ENCODE measurements around the gene SLC31A1.

The SLC31A1 gene

DNA sequence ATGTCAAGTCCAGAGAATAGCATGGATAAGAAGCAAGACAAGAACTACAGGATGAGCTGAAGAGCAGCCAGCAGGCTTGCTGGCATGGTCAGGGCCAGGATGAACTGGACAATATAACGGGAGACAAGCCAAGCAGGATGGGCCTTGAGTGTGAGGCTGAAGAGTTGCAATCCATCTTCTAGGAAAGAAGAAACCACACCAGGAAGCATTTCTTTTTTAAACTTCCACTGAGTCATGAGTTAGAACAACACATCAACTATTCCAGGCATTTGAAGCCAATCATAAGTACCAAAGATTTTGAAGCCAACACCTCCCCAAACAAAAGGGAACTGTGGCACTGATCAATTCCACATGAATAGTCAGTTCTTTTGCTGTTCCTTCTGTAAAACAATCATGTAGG is 43.3 kb upstream of the SLC31A1 start:
- no peak for TF ChIP-seq TAF1 (IDR thresholded peaks at IDR 0.05; ENCODE audit: borderline replicate concordance, insufficient read depth, low read length)
- no peak for TF ChIP-seq POLR2AphosphoS5 (IDR thresholded peaks at IDR 0.05; ENCODE audit: low read depth, low read length)
- no peak for TF ChIP-seq SIN3A (IDR thresholded peaks at IDR 0.05; ENCODE audit: borderline replicate concordance, insufficient read depth, low read length)
- TF ChIP-seq FOXP2 (optimal IDR thresholded peaks at IDR 0.05; ENCODE audit: borderline replicate concordance, extremely low read depth, extremely low read length, insufficient read depth): no peak
- TF ChIP-seq, protein P1, sequence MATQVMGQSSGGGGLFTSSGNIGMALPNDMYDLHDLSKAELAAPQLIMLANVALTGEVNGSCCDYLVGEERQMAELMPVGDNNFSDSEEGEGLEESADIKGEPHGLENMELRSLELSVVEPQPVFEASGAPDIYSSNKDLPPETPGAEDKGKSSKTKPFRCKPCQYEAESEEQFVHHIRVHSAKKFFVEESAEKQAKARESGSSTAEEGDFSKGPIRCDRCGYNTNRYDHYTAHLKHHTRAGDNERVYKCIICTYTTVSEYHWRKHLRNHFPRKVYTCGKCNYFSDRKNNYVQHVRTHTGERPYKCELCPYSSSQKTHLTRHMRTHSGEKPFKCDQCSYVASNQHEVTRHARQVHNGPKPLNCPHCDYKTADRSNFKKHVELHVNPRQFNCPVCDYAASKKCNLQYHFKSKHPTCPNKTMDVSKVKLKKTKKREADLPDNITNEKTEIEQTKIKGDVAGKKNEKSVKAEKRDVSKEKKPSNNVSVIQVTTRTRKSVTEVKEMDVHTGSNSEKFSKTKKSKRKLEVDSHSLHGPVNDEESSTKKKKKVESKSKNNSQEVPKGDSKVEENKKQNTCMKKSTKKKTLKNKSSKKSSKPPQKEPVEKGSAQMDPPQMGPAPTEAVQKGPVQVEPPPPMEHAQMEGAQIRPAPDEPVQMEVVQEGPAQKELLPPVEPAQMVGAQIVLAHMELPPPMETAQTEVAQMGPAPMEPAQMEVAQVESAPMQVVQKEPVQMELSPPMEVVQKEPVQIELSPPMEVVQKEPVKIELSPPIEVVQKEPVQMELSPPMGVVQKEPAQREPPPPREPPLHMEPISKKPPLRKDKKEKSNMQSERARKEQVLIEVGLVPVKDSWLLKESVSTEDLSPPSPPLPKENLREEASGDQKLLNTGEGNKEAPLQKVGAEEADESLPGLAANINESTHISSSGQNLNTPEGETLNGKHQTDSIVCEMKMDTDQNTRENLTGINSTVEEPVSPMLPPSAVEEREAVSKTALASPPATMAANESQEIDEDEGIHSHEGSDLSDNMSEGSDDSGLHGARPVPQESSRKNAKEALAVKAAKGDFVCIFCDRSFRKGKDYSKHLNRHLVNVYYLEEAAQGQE (IDR thresholded peaks at IDR 0.05; ENCODE audit: insufficient read depth in 1 of 2, low read depth in 2 of 2, low read length in 2 of 2): no peak

DNA sequence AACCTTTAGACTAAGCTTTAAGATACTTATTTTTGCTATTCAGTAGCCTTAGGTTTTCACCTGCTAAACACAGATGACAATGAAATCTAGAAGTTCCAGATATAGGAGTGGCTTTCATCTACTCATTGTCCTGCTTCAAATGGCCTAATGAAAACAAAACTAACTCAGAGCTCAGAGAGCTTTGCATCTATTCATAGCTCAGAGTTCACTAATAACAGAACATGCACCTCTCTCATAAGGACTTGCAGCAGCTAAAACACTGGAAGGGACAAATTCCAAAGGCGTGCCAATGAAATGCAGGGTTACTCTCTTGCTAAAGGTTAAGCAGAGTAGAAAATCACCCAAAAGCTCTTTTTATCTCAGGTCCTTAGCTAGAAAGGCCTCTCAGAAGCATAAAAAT is 41.5 kb upstream of the SLC31A1 start:
- TF ChIP-seq POLR2AphosphoS5 (IDR thresholded peaks at IDR 0.05; ENCODE audit: low read depth, low read length): no peak
- TF ChIP-seq FOXP2 (optimal IDR thresholded peaks at IDR 0.05; ENCODE audit: borderline replicate concordance, extremely low read depth, extremely low read length, insufficient read depth): no peak
- TF ChIP-seq SIN3A (IDR thresholded peaks at IDR 0.05; ENCODE audit: borderline replicate concordance, insufficient read depth, low read length): no peak
- no peak for TF ChIP-seq TAF1 (IDR thresholded peaks at IDR 0.05; ENCODE audit: borderline replicate concordance, insufficient read depth, low read length)
- TF ChIP-seq, protein P1 (IDR thresholded peaks at IDR 0.05; ENCODE audit: insufficient read depth in 1 of 2, low read depth in 2 of 2, low read length in 2 of 2): no peak

- TF ChIP-seq TAF1 (IDR thresholded peaks at IDR 0.05; ENCODE audit: borderline replicate concordance, insufficient read depth, low read length) (no peak), POLR2AphosphoS5 (IDR thresholded peaks at IDR 0.05; ENCODE audit: low read depth, low read length) (no peak), FOXP2 (optimal IDR thresholded peaks at IDR 0.05; ENCODE audit: borderline replicate concordance, extremely low read depth, extremely low read length, insufficient read depth) (no peak), SIN3A (IDR thresholded peaks at IDR 0.05; ENCODE audit: borderline replicate concordance, insufficient read depth, low read length) (no peak)
- TF ChIP-seq, protein P1 (IDR thresholded peaks at IDR 0.05; ENCODE audit: insufficient read depth in 1 of 2, low read depth in 2 of 2, low read length in 2 of 2): no peak
These were observed 40.2 kb upstream of the SLC31A1 start for GRCh38 chr9:113181165-113181564.

DNA sequence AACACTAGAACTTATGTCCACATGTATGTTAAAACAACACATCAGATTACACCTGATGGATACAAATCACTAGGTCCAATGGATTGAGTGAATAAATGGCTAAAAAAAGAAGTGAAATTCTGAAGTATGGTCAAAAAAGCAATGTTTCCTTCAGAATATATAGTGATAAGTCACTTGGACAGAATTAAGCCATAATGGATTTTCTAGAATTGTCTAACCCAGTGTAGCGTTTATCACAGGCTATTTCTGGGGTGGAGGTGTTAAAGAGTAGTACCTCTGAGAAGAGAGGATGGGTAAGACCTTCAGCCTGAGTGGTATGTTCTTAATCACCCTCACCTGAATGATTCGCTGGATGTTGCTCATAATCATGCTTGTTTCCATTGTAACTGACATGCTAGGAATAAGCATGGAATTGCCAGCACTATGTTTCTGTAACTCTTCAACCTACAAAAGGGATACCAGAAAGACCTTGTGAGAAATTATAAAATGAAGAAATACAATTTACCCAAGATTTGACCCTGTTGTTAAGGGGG is 37.3 kb upstream of the SLC31A1 start:
- no peak for TF ChIP-seq TAF1 (IDR thresholded peaks at IDR 0.05; ENCODE audit: borderline replicate concordance, insufficient read depth, low read length)
- TF ChIP-seq SIN3A (IDR thresholded peaks at IDR 0.05; ENCODE audit: borderline replicate concordance, insufficient read depth, low read length): no peak
- no peak for TF ChIP-seq POLR2AphosphoS5 (IDR thresholded peaks at IDR 0.05; ENCODE audit: low read depth, low read length)
- TF ChIP-seq, protein P1 (IDR thresholded peaks at IDR 0.05; ENCODE audit: insufficient read depth in 1 of 2, low read depth in 2 of 2, low read length in 2 of 2): no peak
- no peak for TF ChIP-seq FOXP2 (optimal IDR thresholded peaks at IDR 0.05; ENCODE audit: borderline replicate concordance, extremely low read depth, extremely low read length, insufficient read depth)

GRCh38 chr9:113184539-113184938 is 36.8 kb upstream of the SLC31A1 start:
- TF ChIP-seq POLR2AphosphoS5 (IDR thresholded peaks at IDR 0.05; ENCODE audit: low read depth, low read length): no peak
- no peak for TF ChIP-seq TAF1 (IDR thresholded peaks at IDR 0.05; ENCODE audit: borderline replicate concordance, insufficient read depth, low read length)
